ENCODE results near the gene TUBB1. TPM values are rescaled to one million over a fixed set of nuclear protein-coding genes. Genes with fewer than 3 reads are reported as not detected.
"Not testable (repeated sequence)": the region's sequence is repeated elsewhere in the genome, so short reads cannot be mapped to it uniquely, and the experiment has no call there.

Gene TUBB1
- total RNA-seq, 1 donor from 2014 or later: 0.47 TPM

DNA sequence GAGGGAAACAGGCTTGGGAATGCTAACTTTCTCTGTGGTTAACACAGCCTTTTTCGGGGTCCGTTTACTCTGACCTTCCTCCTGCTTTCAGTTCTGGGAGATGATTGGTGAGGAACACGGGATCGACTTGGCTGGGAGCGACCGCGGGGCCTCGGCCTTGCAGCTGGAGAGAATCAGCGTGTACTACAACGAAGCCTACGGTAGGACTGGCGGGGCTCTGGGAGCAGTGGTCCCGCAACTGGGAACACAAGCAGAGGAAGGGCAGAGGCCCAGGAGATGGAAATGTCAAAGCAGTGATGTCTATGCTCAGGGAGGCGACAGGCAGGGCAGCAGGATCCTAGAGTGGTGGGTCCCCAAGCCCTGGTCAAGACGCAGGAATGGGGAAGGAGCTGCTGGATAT, 3.5 kb downstream of the TUBB1 start:
- no peak for DNase-seq

GRCh38 chr20:59023616-59024015, 4.4 kb downstream of the TUBB1 start:
- no peak for DNase-seq

DNA sequence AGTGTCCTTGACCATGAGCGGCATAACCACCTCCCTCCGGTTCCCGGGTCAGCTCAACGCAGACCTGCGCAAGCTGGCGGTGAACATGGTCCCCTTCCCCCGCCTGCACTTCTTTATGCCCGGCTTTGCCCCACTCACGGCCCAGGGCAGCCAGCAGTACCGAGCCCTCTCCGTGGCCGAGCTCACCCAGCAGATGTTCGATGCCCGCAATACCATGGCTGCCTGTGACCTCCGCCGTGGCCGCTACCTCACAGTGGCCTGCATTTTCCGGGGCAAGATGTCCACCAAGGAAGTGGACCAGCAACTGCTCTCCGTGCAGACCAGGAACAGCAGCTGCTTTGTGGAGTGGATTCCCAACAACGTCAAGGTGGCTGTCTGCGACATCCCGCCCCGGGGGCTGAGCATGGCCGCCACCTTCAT, 4.9 kb downstream of the TUBB1 start:
- DNase-seq: no peak

GRCh38 chr20:59025086-59025485, 5.9 kb downstream of the TUBB1 start:
- no peak for DNase-seq

DNA sequence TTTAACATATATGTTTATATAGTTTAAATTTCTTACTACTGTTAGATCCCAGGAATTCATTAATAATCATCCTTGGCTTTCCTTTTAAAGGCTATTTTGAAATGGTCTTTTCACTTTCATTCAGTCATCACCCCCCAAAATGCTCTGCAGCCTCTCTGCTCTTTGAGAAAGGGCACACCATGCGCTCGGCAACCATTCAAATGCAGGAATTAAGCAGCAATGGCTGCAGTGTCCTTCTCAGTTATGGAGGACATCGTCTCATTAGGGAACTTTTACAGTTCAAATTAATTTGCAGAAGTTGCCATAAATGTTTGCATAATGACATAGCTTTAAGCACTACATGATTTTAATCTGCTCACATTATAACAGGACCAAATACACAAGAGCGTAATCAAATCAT, 6.3 kb downstream of the TUBB1 start:
- no peak for DNase-seq

GRCh38 chr20:59026904-59027740, 7.9 kb downstream of the TUBB1 start:
- no peak for DNase-seq

- no peak for DNase-seq
Measured at GRCh38 chr20:59027741-59028320, 8.6 kb downstream of the TUBB1 start.

DNA sequence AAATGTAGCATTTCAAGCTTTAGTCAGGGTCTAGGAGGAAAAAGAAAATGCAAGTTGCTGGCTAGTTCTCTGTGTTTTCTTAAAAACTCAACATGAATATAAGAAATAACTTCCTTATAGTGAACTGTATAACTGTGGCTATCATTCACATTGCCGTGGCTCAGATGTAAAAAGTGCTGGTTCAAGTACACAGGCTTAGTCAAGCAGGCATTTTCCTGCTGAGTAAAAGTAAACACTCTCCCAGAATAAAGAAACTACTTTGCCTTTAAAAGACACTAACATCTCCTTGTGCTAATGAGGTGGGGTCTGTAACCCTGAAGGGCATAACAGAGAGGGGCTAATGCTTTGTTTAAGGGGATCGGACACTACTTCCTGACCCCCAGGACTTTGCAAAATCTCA, 9.6 kb downstream of the TUBB1 start:
- DNase-seq: no peak

- DNase-seq: no peak
Measured at GRCh38 chr20:59030911-59031563, 11.8 kb downstream of the TUBB1 start.

GRCh38 chr20:59031564-59032022, 12.4 kb downstream of the TUBB1 start:
- no peak for DNase-seq

- DNase-seq: peak; percentile 94
Measured at GRCh38 chr20:59032023-59032712, 12.9 kb downstream of the TUBB1 start, which contains the start of gene ATP5F1E. TSS of gene ATP5F1E (minus strand) at chr20:59032335. CDS start at chr20:59032251, 84 bp downstream.

GRCh38 chr20:59032713-59033059, 13.5 kb downstream of the TUBB1 start:
- no peak for DNase-seq

DNA sequence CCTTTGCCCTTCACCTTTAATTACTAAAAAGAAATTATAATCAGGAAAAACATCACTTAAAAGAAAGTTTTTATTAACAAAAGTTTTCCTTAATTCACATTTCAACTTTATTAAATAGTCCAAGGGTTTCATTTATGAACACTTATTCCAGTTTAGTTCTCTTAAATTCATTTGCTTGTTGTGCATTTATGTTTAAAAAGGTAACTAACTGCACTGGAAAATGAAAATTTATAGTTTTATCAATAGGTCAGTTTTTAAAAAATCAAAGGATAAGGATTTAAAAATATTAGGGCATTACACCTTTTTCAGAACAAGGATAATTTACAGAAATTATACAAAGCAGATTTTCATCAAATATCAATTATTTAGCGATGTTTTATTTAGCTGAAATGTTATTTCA, 13.9 kb downstream of the TUBB1 start:
- no peak for DNase-seq

- no peak for DNase-seq
Measured at GRCh38 chr20:59033616-59034165, 14.5 kb downstream of the TUBB1 start.

DNA sequence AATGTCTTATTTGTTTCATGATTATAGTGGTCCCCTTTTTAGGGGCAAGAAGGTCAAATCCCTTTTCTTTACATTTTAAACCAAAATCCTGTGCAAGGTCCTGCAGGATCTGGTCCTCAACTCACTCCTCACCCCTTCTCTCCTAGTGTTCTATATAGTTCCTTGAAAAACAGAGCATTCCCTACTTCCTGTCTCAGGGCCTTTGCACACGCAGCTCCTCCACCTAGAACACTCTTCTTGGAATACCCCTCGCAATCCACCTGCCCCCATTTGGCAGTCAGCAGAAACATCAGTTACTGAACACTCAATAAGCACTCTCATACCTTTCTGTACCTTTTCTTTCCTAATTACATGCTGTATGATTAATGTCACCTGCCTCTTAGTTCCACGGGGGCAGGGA, 16.2 kb downstream of the TUBB1 start:
- DNase-seq: no peak

DNA sequence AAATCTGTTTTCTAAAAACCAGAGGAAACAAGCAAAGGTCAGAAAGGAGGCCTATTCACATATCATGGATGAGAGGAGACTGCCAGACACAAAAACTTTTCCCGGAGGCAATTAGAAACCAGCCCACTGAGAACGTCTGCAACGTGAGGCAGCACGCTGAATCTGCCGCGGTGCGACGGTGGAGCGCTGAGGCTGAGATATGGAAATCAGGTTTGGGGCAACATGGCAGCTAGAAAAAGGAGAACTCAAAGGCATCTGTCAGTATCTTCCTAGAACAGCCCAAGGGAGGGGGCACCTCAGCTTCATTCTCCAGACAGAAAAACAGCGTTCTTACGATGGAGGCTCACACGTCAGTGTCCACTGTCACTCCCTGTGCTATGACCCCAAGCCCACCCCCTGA, 18.2 kb downstream of the TUBB1 start:
- no peak for DNase-seq

GRCh38 chr20:59039233-59039632, 20.0 kb downstream of the TUBB1 start:
- no peak for DNase-seq

DNA sequence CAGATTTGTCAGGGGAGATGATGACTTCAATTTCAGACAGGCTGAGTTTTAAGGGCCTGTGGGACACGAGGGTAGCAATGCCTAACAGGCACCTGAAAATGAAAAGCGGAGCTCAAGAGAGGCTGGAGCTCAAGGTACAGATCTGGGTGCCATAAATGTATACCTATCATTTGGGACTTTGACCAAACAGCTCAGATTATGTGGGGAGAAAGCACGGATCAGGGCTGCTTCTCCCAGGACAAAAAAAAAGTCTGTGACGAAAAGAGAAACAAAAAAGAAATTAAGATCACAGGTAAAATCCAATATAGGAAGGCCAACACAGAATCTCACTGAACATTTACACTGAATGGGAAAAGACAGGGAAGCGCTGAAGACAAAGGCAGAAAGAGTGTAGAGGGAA, 21.4 kb downstream of the TUBB1 start:
- DNase-seq: no peak

- not testable (repeated sequence) for DNase-seq
Measured at GRCh38 chr20:59041487-59041886, 22.3 kb downstream of the TUBB1 start.

GRCh38 chr20:59042151-59042795, 23.0 kb downstream of the TUBB1 start, which contains the start of gene PRELID3B:
TSS of gene PRELID3B (minus strand) at chr20:59042786. CDS start at chr20:59042730, 56 bp downstream.
- DNase-seq: no peak

GRCh38 chr20:59042796-59043631, 23.8 kb downstream of the TUBB1 start:
- DNase-seq: peak; percentile 82
